ENCODE measurements around the gene ARPC5L.
"Not testable (repeated sequence)": the region's sequence is repeated elsewhere in the genome, so short reads cannot be mapped to it uniquely, and the experiment has no call there.

The ARPC5L gene

DNA sequence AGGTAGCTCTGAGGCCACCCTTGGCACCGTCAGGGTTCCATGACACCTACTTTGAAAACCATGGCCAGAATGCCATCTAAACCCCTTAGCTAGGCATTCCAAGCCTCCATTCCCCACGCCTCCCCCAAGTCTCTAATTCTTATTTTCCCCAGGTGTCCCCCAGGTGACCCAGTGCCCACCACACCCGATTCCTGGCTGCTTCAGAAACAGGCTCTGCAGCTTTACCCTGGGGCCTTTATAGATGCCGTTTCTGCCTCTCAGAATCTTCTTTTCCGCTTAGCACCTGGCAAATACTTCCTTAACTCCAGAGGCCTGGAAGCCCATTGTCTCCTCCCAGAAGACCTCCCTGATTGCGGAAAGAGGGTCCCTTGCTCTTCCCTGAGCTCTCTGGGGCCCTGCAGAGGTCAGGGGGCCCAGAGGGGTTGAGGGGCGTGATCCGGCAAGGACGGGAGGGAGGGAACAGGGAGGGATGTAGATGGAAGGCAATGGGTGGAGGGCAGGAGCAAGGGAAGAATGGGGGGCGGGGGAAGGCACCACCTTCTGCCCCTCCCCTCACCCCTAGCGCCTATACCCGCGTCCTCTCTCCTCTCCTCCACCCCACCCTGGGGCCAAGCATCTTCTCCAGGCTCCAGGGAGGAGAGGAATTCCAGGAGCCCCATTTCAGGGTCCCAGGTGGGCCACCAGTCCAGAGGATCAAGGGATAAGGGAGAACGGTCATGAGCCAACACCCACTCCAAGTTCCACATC lies 20.7 kb upstream of the ARPC5L start:
- no peak for DNase-seq (ENCODE audit: low read depth in 2 of 2)

- no peak for DNase-seq (ENCODE audit: low read depth in 2 of 2)
Observed at GRCh38 chr9:124843456-124844034, 18.4 kb upstream of the ARPC5L start.

- DNase-seq (ENCODE audit: low read depth in 2 of 2): no peak
Observed at GRCh38 chr9:124844291-124844690, 17.6 kb upstream of the ARPC5L start.

- not testable (repeated sequence) for DNase-seq (ENCODE audit: low read depth in 2 of 2)
Observed at GRCh38 chr9:124846467-124846866, 15.5 kb upstream of the ARPC5L start.

DNA sequence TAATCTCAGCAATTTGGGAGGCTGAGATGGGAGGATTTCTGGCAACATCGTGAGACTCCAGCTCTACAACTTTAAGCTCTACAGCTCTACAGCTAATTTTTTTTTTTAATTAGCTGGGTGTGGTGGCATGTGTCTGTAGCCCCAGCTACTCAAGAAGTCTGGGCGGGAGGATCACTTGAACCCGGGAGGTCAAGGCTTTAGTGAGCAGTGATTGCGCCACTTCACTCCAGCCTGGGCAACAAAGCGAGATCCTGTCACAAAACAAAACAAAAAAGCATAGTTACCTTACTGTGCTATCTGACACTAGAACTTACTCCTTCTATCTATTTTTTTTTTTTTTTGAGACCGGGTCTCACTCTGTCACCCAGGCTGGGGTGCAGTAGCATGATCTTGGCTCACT lies 15.0 kb upstream of the ARPC5L start:
- DNase-seq (ENCODE audit: low read depth in 2 of 2): no peak

DNA sequence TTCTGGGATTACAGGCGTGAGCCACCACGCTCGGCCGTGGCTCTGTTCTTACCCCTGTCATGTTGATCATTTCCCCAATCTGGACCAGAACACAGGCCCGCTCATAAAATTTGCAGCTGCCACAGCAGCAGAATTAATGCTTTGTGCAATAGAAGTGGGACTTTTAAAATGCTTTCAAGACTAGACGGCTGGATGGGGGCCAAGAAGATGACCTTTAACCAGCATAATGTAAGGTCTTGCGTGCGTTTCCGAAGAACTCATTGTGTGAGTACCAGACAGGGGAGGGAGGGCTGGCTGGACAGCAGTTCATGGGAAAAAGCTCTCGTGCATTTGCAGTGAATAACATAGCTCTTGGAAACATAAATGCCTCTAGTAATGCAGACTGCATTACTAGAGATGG lies 12.1 kb upstream of the ARPC5L start:
- no peak for DNase-seq (ENCODE audit: low read depth in 2 of 2)

- no peak for DNase-seq (ENCODE audit: low read depth in 2 of 2)
Observed at GRCh38 chr9:124852121-124852828, 9.7 kb upstream of the ARPC5L start.

- DNase-seq (ENCODE audit: low read depth in 2 of 2): peak; percentile 55 to 69
Observed at GRCh38 chr9:124852829-124853531, 8.9 kb upstream of the ARPC5L start, which contains the start of gene WDR38. WDR38 (plus strand) TSS chr9:124853460; CDS start chr9:124853532, 72 bp downstream.

GRCh38 chr9:124853605-124854143 lies 8.3 kb upstream of the ARPC5L start:
- no peak for DNase-seq (ENCODE audit: low read depth in 2 of 2)

DNA sequence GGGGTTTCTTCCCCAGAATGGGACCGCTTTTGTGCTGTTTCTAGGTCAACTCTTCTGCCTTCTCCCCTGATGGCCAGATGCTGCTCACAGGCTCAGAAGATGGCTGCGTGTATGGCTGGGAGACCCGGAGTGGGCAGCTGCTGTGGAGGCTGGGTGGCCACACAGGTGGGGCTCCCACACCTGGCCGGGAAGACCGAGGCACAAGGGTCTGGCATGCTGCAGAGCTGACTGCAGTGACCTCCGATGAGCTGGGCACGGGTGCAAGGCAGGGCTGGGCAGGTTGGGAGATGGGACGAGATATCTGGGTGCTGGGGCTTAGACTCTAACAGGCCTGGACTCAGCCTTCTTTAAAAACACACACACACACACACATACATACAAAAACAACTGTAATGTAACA lies 7.8 kb upstream of the ARPC5L start:
- no peak for DNase-seq (ENCODE audit: low read depth in 2 of 2)

DNA sequence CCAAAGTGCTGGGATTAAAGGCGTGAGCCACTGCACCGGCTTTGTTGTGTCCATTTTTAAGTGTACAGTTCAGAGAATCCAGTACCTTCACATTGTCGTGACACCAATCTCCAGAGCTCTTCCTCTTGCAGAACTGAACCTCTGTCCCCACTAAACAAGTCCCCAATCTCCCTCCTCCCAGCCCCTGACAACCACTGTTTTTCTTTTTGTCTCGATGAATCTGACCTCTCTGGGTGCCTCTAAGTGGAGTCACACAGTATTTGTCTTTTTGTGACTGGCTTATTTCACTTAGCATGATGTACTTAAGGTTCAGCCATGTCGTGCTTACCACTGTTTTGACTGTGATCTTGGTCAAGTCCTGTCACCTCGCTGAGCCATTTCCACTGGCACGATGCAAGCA lies 7.1 kb upstream of the ARPC5L start:
- DNase-seq (ENCODE audit: low read depth in 2 of 2): no peak

DNA sequence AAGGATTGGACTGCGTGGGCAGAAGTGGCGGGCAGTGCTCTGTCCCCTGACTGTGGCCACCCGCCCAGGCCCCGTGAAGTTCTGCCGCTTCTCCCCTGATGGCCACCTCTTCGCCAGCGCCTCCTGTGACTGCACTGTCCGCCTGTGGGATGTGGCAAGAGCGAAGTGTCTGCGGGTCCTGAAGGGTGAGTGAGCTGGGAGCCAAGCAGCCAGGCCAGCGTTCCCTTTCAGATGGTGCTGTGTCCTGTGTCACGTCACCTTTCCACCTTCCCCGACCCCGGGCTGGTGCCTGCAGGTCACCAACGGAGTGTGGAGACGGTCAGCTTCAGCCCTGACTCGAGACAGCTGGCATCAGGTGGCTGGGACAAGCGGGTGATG lies 6.4 kb upstream of the ARPC5L start:
- no peak for DNase-seq (ENCODE audit: low read depth in 2 of 2)

GRCh38 chr9:124855944-124856765 lies 5.8 kb upstream of the ARPC5L start:
- DNase-seq (ENCODE audit: low read depth in 2 of 2): no peak

GRCh38 chr9:124857533-124858162 lies 4.3 kb upstream of the ARPC5L start:
- no peak for DNase-seq (ENCODE audit: low read depth in 2 of 2)

DNA sequence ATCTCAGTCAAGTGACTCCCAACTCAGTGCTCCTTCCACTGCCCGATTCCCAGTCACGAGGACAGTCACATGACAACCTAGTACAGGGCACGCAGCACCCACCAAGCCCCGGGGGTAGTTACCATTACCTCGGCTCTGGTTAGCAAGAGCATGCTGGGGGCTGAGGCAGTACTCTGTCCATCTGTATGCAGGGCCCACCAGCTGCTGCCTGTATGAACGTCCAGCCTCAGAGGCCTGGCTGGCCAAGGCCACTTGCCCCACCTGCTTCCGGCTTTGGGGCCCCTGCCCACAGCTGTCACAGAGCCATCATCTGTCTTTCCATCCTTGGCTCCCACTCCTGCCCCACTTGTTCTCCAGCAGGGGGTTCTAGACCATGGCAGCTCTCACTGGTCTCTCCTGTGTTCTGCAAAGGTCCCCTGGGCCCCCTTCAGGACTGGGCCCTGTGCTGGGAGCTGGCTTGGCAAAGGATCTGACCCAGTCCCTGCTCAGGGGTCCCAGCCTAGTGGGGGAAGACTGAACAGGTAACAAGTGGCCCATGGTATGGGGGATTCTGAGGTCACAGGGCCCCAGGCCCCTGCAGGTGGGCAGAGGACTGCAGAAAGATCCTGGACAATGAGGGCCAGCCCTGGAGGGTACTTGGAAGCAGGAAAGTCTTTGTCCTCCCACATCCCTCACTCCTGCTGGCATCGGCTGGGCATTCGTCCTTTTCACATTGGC lies 3.4 kb upstream of the ARPC5L start:
- no peak for DNase-seq (ENCODE audit: low read depth in 2 of 2)

DNA sequence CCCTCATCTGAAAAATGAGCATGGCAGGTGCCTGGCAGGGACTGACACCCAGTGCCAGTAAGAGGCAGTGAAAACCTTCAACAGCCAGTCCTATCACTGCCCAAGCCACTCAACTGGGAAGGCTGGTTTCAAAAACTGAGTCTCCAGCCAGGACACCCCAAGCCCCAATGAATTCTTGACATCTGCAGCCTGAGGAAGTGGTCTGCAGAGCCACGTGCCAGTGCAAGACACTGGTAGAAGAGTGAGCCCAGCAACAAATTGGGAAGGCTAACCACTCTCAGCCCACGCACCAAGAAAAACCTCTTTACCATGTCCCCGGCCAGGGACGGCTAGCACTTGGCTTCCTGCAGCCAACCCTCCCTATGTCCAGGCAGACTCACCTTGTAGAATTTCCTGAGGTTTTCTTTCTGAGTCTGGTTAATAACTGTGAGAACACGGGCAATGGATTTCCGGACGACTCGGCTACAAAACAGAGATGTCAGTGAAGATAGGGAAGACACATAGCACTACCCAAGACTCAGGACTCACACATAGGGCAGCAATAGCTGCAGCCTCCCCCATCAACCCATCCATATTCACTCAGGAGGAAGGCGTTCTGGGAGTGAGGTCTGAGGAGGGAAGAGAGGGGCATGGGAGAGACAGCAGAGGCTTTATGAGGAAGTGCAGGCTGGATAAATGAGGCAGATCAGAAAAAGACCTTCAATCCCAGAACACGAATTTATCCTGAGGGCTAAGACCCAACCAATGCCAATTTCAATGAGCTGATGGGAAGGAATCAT lies 1.9 kb upstream of the ARPC5L start:
- DNase-seq (ENCODE audit: low read depth in 2 of 2): no peak

DNA sequence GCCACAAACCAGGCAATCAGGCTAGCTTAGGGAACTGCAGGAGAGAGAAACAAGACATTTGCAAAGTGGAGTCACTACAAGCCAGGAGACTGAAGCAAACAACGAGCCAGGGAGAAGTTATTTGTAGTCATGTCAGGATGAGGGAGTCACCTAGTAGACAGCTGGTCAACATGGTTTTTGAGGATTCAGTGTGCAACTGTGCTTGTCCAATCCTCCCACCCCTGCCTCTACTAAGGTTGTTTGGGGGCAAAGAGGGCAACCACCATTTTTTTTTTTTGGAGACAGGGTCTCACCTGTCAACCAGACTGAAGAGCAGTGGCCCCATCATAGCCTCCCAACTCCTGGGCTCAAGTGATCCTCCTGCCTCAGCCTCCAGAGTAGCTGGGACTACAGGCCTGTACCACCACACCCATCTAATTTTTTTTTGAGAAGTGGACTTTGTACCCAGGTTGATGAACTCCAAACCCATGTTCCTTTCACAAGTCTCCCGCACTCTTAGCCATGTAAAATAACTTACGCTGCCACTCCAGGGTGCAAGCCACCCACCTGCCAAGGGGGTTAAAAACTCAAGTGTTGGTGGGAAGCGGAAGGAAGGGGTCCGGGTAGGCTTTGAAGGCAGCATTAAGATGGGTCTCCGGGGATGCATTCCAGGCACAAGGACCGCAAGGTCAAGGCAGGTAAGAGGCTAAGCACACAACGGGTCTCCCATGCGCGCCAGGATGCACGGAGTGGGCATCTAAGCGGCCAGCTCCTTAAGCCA lies 1.2 kb upstream of the ARPC5L start:
- no peak for DNase-seq (ENCODE audit: low read depth in 2 of 2)

DNA sequence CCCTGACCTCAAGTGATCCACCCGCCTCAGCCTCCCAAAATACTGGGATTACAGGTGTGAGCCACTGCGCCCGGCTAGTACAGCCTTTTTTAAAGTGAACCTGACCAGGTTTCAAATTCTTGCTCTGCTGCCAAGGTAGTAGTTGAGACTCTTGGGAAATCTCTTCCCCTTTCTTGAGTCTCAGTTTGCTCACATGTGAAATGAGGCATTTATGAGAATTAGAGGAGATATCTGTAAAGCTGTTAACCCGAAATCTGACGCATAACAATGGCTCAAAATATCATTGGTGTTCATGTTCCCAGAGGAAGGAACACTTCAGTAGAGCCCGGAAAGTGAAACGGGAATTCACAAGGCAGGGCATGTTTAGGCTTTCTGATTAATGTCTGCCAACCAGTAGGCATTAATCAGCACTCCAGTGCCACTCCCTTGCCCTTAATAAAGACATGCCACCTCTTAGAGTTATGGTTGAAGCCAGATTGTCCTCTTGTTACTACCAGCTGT lies 1.5 kb downstream of the ARPC5L start:
- no peak for DNase-seq (ENCODE audit: low read depth in 2 of 2)

Data from stimulated activated CD8-positive, alpha-beta memory T cell treated with anti-CD3 and anti-CD28 coated beads, Interleukin-15, amount 100 ng/mL, for 4 hours (primary cell).